GM23338 (cell line): ENCODE data around the gene PCED1A.

ENCODE experiments used
- EZH2 ChIP-seq: fragments of 200-600 bp; sonication (generic); IDR thresholded peaks from one replicate; pipeline ENCODE4 v1.8.0; 2017; ENCODE audit warnings: antibody characterized with exemption, mild to moderate bottlenecking, low read depth; ENCODE audit not compliant: unreplicated experiment
- TF ChIP-seq, protein P1 (sequence below), 2 experiments: fragments of 200-600 bp in 1 of 2; sonication (generic) in 1 of 2; conservative IDR thresholded peaks; 2 replicates each; pipeline versions ENCODE4 v1.5.1 to v1.6.1; 2016 to 2017; ENCODE audit warnings: antibody characterized with exemption in 2 of 2, low read depth in 2 of 2, mild to moderate bottlenecking in 2 of 2, moderate library complexity in 1 of 2

DNA sequence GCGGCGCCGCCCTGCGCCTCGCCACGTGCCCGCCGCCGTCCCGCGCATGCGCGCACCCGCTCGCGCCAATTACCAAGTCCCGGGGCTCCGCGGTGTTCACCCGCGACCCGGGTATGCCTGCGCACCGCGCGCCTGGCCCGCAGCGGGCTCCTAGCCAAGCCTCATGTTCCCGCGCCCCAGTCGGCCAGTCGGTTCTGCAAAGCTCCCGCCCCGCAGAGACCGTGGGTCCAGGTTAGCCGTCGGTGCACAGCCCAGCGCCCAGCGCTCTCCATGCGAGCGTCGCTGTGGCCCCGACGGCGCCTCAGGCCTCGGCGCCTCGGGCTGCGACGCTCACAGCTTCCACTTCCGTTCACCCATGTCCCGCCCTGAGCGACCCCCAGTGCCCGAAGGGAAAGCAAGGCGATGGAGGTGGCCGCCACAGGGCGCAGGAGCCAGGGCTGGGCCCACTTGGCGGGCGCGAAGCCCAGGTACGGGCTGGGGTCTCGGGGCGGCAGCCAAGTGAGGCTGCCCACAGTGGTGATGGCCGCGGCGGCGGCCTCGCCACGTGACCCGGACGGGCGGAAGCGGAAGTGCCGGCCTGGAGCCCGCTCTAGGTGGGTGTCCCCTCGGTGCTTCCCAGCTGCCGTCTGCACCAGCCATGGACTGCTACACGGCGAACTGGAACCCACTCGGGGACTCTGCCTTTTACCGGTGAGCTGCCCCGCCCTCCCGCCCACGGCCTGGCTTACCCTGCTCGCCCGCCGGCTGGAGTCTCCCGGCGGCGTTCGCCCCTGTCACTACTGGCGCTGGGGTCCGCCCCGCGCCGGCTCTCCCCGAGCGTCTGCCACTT is at the start of gene PCED1A, which contains the start of gene VPS16:
- TF ChIP-seq EZH2 = no peak
- TF ChIP-seq, protein P1, sequence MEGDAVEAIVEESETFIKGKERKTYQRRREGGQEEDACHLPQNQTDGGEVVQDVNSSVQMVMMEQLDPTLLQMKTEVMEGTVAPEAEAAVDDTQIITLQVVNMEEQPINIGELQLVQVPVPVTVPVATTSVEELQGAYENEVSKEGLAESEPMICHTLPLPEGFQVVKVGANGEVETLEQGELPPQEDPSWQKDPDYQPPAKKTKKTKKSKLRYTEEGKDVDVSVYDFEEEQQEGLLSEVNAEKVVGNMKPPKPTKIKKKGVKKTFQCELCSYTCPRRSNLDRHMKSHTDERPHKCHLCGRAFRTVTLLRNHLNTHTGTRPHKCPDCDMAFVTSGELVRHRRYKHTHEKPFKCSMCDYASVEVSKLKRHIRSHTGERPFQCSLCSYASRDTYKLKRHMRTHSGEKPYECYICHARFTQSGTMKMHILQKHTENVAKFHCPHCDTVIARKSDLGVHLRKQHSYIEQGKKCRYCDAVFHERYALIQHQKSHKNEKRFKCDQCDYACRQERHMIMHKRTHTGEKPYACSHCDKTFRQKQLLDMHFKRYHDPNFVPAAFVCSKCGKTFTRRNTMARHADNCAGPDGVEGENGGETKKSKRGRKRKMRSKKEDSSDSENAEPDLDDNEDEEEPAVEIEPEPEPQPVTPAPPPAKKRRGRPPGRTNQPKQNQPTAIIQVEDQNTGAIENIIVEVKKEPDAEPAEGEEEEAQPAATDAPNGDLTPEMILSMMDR (conservative IDR thresholded peaks at IDR 0.05; ENCODE audit: low read depth in 2 of 2) = no peak
